ENCODE data around the gene TICRR.
"Not testable (repeated sequence)": the region's sequence is repeated elsewhere in the genome, so short reads cannot be mapped to it uniquely, and the experiment has no call there.

TICRR gene

DNA sequence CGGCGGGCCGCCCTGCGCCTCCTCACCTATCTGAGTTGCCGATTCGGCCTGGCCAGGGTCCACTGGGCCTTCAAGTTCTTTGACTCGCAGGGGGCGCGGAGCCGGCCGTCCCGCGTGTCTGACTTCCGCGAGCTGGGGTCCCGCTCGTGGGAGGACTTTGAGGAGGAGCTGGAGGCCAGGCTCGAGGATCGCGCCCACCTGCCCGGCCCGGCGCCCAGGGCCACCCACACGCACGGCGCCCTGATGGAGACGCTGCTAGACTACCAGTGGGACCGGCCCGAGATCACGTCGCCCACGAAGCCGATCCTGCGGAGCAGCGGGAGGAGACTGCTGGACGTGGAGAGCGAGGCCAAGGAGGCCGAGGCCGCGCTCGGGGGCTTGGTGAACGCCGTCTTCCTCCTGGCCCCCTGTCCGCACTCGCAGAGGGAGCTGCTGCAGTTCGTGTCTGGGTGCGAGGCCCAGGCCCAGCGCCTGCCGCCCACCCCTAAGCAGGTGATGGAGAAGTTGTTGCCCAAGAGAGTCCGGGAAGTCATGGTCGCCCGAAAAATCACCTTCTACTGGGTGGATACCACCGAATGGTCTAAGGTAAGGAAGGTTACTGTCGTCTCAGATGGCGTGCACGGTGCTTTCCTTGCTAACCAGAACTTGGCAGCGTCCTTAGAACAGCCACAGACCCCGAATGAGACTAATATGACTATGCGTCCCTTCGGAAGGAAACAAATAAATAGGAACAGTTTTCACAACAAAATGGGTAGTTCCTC is 567 bp downstream of the TICRR start:
- peak; percentile 3 for DNase-seq

DNA sequence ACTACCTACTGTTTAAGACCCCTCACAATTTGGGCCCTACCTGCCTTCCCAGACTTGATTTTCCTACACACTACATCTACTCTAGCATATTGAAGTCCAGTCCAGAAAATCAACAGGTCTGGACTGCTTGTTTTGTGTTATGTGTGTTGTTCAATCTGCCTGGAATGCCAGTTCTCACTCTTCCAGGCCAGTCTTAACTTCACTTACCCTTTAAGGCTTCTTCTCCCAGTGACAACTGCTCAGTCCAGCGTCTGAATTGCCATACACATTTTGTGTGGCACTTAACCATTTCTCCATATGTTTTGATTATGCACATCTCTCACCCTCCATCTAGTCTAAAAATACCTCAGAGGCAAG is 1.1 kb downstream of the TICRR start:
- no peak for DNase-seq

GRCh38 chr15:89577776-89578115 is 2.5 kb downstream of the TICRR start:
- no peak for DNase-seq

- no peak for DNase-seq
Observed at GRCh38 chr15:89578146-89578545, 2.9 kb downstream of the TICRR start.

- not testable (repeated sequence) for DNase-seq
Observed at GRCh38 chr15:89580747-89581146, 5.5 kb downstream of the TICRR start.

GRCh38 chr15:89586651-89587050 is 11.4 kb downstream of the TICRR start:
- no peak for DNase-seq

DNA sequence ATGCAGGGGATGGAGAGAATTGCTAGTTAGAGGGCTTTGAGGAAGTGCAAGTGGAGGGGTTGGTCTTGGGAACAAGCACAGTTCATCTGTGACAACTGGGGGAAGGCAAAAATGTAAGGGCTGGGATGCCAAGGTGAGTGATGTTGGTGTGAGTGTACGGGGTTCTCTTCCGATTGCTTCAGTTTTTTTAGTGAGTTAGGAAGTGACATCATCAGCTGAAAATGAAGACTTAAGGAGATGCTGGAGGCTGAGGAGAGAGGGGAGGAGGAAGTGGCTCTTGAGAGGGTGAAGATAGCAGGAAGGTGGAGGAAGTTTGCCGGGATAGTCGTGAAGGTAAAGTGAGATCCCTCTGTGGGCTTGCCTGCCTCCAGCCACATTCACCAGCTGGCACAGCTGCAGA is 12.7 kb downstream of the TICRR start:
- no peak for DNase-seq

GRCh38 chr15:89591834-89592233 is 16.6 kb downstream of the TICRR start:
- no peak for DNase-seq

GRCh38 chr15:89593018-89593417 is 17.7 kb downstream of the TICRR start:
- DNase-seq: no peak

DNA sequence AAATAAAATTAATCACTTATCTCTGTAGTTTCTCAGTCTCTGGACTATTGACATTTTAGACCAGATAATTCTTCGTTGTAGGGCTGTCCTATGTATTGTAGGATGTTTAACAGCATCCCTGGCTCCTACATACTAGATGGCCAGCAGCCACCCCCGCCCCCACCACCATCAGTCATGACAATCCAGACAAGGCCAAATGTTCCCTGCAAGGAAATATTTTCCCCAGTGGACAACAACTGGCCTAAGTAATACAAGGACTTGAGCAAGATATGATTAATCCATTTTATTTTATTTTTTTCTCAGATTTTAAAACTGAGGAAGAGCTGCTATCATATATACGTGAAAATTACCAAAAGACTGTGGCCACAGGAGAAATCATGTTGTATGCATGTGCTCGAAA is 23.8 kb downstream of the TICRR start:
- no peak for DNase-seq

GRCh38 chr15:89611317-89611716 is 36.0 kb downstream of the TICRR start:
- DNase-seq: no peak

DNA sequence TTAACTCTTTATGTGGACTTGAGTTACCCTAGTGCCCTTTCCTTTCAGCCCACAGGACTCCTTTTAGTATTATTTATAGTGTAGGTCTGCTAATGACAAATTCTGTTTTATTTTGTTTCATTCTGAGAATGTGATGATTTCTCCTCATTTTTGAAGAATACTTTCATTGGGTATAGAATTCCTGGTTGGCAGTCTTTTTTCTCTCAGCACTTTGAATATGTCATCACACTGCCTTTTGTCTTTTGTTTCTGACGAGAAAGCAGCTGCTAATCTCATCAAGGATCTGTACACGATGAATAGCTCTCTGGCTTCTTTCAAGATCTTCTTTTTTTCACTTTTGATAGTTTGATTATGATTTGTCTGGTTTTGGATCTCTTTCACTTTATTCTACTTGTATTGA is 37.8 kb downstream of the TICRR start:
- DNase-seq: no peak

DNA sequence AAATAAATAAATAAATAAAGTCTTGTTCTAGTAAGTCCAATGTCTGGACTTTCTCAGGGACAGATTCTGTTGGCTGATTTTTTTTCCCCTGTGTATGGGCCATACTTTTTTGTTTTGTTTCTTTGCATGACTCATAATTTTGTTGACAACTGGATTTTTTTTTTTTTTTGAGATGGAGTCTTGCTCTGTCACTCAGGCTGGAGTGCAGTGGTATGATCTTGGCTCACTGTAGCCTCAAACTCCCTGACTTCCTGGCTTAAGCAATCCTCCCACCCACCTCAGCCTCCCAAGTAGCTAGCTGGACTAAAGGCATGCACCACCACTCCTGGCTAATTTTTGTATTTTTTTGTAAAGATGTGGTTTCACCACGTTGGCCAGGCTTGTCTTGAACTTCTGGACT is 38.9 kb downstream of the TICRR start:
- no peak for DNase-seq

DNA sequence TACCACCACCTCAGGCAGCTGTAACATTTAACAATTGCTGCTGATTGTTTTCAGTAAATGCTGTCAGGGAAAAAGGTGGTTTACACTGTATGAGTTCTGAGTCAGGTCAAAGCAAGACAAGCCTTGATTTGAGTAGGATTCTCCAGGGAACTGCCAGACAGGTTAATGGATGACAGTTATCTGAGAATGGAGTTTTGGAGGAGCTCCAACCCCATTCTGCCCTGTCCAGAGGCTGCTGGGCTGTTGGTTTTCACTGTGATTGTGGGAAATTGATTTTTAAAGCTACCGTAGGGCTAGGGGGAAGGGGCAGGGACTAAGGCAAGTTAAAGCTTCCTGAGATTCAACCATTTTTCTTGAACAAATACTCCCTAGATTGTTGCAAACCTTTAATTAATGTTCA is 39.9 kb downstream of the TICRR start:
- no peak for DNase-seq

GRCh38 chr15:89616228-89616627 is 41.0 kb downstream of the TICRR start:
- no peak for DNase-seq

- DNase-seq: no peak
Observed at GRCh38 chr15:89621547-89621946, 46.3 kb downstream of the TICRR start.

DNA sequence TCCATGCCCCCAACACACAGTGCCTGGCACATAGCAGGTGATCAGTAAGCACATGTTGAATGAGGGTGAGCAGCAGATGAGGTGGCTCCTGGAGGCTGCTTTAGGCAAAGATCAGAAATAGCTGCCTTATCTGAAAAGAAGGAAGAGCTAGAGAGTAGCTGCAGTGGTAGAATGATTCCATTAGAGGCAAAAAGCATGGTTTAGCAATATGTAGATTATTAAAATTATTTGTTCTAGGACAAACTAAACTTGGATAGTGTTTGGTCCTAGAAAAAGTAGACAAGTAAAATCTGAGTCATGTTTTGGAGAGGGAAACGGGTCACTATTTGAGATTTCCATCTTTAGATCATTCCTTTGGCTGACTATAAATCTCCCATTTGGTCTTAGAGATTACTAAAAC is 47.9 kb downstream of the TICRR start:
- DNase-seq: no peak

DNA sequence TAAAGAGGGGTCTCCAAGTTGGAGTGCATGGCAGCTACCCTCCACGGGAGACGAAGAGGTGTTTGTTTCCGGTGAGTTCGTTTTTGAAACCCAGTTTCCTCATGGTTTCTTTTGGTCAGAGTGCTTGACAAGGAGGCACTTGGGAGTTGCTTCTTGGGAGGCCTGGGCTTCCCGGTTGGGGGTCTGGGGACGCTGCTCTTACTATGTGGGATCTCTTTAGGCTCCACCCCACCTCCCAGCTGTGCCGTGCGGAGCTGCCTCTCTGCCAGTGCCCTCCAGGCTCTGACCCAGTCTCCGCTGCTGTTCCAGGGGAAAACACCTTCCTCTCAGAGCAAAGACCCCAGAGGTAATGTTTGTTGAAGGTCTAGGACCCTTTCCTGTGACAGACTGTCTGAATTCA is 50.4 kb downstream of the TICRR start:
- DNase-seq: no peak

DNA sequence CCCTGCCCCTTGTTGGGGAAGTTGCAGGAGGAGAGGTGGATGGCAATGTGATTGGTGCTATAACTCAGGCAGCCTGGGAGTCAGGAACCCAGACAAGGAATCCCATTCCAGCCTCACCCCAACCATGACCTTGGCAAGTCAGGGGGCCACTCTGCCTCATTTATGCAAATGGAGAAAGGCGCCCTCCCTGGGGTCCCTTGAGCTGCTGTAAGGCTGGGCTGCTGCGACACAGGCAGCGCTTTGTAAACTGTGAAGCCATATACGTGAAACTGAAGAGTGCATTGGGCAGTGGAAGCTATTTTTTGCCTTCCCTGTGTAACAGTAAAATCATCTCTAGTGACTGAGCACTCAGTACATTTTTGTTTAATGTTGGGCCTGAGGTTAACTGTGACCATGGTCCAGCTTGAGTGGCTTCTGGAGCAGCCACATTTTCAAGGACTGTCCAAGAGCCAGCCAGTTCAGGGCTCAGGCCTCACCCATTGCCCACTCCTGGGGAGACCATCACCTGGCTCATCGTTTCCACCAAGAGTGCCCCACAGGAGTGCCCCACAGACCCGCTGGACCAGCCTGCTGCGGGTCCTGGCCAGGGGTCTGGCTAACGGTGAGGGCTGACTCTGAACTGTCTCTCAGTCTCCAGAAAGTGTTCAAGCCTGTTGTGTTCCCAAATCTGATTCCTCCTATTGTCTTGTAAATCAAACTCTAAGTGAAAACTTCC is 52.1 kb downstream of the TICRR start:
- DNase-seq: no peak

DNA sequence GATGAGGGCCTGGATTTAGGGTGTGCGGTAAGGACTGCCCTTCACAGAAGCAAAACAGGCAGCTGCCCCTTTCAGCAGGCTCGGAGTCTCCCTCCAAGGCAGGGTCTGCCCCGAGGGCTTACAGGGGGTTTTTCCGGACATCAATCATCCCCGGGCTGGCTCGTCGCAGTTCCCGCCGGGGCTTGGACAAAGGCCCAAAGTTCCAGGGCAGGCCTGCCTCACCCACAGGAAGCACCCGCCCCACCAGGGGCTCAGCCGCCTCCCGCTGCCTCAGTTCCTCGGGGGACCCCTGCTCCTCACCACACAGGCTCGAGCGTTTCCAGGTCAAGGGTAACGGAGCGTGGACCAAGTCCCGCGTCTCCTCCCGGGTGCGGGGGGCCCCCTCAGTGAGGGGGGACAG is 53.0 kb downstream of the TICRR start:
- DNase-seq: no peak

- no peak for DNase-seq
Observed at GRCh38 chr15:89628806-89629715, 53.8 kb downstream of the TICRR start.

DNA sequence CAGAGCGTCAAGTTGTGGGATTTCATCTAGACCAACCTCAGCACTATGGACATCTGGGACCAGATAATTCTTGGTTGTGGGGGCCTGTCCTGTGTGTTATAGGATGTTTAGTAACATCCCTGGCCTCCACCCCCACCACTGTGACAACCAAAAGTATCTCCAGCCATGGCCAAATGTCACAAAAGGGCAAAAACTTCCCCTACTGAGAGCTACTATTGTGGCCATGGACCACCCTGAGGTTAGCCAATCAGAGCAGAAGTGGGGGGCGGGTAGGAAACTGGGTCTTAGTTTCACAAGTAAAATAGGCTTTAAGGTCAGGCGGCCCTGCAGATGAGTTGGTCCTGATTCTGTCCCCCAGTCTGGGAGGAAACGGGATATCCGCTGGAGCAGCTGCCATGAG is 54.6 kb downstream of the TICRR start:
- DNase-seq: no peak

DNA sequence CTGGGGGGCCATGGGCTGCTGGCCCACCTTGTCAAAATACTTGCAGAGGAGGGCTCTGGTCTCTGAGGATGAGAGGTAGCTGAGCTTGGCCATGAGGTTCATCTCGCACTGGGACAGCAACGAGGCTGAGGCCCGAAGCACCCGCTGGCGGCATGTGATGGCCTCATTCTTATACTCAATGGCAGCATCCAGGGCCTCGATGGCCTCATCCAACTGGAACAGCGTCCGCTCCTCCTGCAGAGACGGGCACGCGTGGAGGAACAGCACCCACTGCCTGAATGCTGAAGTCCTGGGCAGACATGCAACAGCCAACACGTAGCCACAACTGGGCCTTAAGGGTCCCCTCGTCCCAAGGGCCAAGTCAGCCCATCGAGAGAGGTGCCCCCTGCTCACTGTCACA is 55.0 kb downstream of the TICRR start:
- no peak for DNase-seq

Data from stimulated activated CD4-positive, alpha-beta T cell treated with anti-CD3 and anti-CD28 coated beads, Interleukin-12 subunit alpha, Interleukin-12 subunit beta, amount 100 ng/mL, for 4 hours (primary cell).